B cell (primary cell): ENCODE measurements around the gene RPS14.
"Not testable (repeated sequence)": the region's sequence is repeated elsewhere in the genome, so short reads cannot be mapped to it uniquely, and the experiment has no call there.

Experiments
- EZH2 ChIP-seq: IDR thresholded peaks from 2 replicates; pipeline ENCODE4 v1.6.1; 2012; ENCODE audit warnings: borderline replicate concordance, low read depth, mild to moderate bottlenecking, moderate library complexity, low read length; ENCODE audit not compliant: insufficient read depth, poor library complexity, severe bottlenecking
- TF ChIP-seq, protein P1 (sequence below): fragments of 200-600 bp; IDR thresholded peaks from one replicate; pipeline ENCODE4 v1.8.0; 2022; ENCODE audit warnings: antibody characterized with exemption, mild to moderate bottlenecking

DNA sequence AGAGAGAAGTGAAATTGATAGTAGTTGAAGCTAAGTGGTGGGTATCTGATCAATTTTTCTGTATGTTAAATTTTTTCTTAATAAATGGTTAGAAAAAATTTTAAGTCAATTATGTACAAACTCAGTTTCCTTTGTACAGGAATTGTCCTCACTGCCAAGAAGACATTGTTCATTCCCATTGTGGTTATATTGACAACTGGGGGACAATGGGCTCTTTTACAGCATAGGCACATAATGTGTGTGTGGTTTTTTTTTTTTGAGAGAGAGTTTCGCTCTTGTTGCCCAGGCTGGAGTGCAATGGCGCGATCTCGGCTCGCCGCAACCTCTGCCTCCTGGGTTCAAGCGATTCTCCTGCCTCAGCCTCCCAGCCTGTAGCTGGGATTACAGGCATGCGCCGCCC lies 23.4 kb downstream of the RPS14 start:
- TF ChIP-seq, protein P1, sequence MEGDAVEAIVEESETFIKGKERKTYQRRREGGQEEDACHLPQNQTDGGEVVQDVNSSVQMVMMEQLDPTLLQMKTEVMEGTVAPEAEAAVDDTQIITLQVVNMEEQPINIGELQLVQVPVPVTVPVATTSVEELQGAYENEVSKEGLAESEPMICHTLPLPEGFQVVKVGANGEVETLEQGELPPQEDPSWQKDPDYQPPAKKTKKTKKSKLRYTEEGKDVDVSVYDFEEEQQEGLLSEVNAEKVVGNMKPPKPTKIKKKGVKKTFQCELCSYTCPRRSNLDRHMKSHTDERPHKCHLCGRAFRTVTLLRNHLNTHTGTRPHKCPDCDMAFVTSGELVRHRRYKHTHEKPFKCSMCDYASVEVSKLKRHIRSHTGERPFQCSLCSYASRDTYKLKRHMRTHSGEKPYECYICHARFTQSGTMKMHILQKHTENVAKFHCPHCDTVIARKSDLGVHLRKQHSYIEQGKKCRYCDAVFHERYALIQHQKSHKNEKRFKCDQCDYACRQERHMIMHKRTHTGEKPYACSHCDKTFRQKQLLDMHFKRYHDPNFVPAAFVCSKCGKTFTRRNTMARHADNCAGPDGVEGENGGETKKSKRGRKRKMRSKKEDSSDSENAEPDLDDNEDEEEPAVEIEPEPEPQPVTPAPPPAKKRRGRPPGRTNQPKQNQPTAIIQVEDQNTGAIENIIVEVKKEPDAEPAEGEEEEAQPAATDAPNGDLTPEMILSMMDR = not testable (repeated sequence)
- not testable (repeated sequence) for TF ChIP-seq EZH2
